ENCODE measurements around the gene FCN1. TPM values are rescaled to one million over a fixed set of nuclear protein-coding genes. Genes with fewer than 3 reads are reported as not detected.

FCN1 gene
- total and polyA plus RNA-seq, 10 of the 15 experiments (the other 5 are each of a cell fraction or from before 2014, with no cell fraction given), result 0.08 TPM; not detected in 9

GRCh38 chr9:134899818-134900217, 17.9 kb downstream of the FCN1 start:
- no peak overlapping the region for H3K4me2 ChIP-seq (ENCODE audit: control insufficient read depth, insufficient read depth)
- ChIA-PET SMC1A (ENCODE audit: uncharacterized antibody, unreplicated experiment) (no interaction called here), CTCF (no interaction called here), POLR2A (no interaction called here), RAD21 (ENCODE audit: unreplicated experiment) (interaction anchor here (0.7 kb wide), 1 partner anchor 83 kb away, joined by 3 read pairs; no protein-coding TSS in a partner anchor)
- no peaks in the 10 kb centered on the region for H4K20me1 ChIP-seq (ENCODE audit: control insufficient read depth, insufficient read depth)
- BruUV-seq (replicated peaks), result no TSS peak
- H3K27me3 ChIP-seq (replicated peaks in 1 of 2; ENCODE audit: control insufficient read depth in 2 of 2, insufficient read depth in 2 of 2, low read length in 1 of 2), result no peaks in the 10 kb centered on the region
- no peaks in the 10 kb centered on the region for H3K79me2 ChIP-seq (ENCODE audit: control insufficient read depth, insufficient read depth, low read length)
- ATAC-seq, result no peak
- H3K4me3 ChIP-seq, result no peak overlapping the region
- H3K9me3 ChIP-seq (replicated peaks; ENCODE audit: control insufficient read depth, insufficient read depth, low read length), result peaks cover 8% of the 10 kb centered on the region
- in situ Hi-C loops (cut with MboI), result no loop called here
- 0 out of 2 replicates have a peak, but pooled peaks cover 4% of the 10 kb centered on the region for H3K4me1 ChIP-seq (ENCODE audit: control insufficient read depth, insufficient read depth, low read length)
- FAIRE-seq, result no peak
- H3K27ac ChIP-seq (ENCODE audit: control insufficient read depth, insufficient read depth), result no peak overlapping the region
- TF ChIP-seq MTA3 (IDR thresholded peaks at IDR 0.05; ENCODE audit: borderline replicate concordance, low read length) (no peak), NBN (IDR thresholded peaks at IDR 0.05) (no peak), ZNF687 (IDR thresholded peaks at IDR 0.05) (no peak), FOXM1 (IDR thresholded peaks at IDR 0.05; ENCODE audit: low read depth, low read length) (no peak), MYB (IDR thresholded peaks at IDR 0.05; ENCODE audit: borderline replicate concordance, low read depth, low read length) (no peak), KLF5 (IDR thresholded peaks at IDR 0.05; ENCODE audit: partially characterized antibody) (no peak), ZBTB40 (IDR thresholded peaks at IDR 0.05; ENCODE audit: borderline replicate concordance) (no peak)
- H2AFZ ChIP-seq (ENCODE audit: control insufficient read depth, low read depth, low read length), result no peak overlapping the region
- no peak for DNase-seq (ENCODE audit: low read depth, low spot score)
- WGBS (ENCODE audit: insufficient coverage, insufficient replicate concordance, low lambda C conversion rate, missing lambda C conversion rate), result 0% methylated on average over 1 of the region's 1 CpG
- no peaks in the 10 kb centered on the region for H3K36me3 ChIP-seq (ENCODE audit: control insufficient read depth in 2 of 2, insufficient read depth in 2 of 2, low read length in 1 of 2)
- intact Hi-C loops (cut with micrococcal nuclease; ENCODE audit: unreplicated experiment), result no loop called here
- H3K9ac ChIP-seq (ENCODE audit: control insufficient read depth, insufficient read depth, low read length), result no peak overlapping the region

Measured in GM12878 (cell line).